ENCODE measurements around the gene FAM124A. TPM values are rescaled to one million over a fixed set of nuclear protein-coding genes. Genes with fewer than 3 reads are reported as not detected.

FAM124A gene
- total RNA-seq, 1 donor: 3.3 TPM

DNA sequence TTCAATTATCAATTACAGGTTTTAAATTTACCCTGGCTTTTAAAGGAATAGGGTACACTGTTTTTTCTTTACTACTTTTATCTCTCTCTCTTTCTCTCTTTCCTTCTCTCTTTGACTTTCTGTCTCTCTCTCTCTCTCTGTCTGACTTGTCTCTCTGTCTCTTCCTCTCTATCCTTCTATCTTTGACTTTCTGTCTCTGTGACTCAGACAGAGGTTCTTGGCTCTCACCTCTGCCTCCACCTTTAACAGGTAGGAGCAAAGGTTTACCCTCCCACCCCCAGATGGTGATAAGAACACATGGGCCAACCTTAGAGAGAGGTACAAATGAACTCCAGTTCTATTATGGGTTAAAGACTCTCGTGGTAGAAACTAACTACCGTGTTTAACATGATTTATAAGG is 20.3 kb upstream of the FAM124A start:
- no peak for DNase-seq (ENCODE audit: low read depth)
- TF ChIP-seq, protein P1, sequence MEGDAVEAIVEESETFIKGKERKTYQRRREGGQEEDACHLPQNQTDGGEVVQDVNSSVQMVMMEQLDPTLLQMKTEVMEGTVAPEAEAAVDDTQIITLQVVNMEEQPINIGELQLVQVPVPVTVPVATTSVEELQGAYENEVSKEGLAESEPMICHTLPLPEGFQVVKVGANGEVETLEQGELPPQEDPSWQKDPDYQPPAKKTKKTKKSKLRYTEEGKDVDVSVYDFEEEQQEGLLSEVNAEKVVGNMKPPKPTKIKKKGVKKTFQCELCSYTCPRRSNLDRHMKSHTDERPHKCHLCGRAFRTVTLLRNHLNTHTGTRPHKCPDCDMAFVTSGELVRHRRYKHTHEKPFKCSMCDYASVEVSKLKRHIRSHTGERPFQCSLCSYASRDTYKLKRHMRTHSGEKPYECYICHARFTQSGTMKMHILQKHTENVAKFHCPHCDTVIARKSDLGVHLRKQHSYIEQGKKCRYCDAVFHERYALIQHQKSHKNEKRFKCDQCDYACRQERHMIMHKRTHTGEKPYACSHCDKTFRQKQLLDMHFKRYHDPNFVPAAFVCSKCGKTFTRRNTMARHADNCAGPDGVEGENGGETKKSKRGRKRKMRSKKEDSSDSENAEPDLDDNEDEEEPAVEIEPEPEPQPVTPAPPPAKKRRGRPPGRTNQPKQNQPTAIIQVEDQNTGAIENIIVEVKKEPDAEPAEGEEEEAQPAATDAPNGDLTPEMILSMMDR (IDR thresholded peaks at IDR 0.05; ENCODE audit: insufficient read depth, low read length): no peak
- H3K4me3 ChIP-seq (ENCODE audit: low read depth, low read length): no peak overlapping the region

DNA sequence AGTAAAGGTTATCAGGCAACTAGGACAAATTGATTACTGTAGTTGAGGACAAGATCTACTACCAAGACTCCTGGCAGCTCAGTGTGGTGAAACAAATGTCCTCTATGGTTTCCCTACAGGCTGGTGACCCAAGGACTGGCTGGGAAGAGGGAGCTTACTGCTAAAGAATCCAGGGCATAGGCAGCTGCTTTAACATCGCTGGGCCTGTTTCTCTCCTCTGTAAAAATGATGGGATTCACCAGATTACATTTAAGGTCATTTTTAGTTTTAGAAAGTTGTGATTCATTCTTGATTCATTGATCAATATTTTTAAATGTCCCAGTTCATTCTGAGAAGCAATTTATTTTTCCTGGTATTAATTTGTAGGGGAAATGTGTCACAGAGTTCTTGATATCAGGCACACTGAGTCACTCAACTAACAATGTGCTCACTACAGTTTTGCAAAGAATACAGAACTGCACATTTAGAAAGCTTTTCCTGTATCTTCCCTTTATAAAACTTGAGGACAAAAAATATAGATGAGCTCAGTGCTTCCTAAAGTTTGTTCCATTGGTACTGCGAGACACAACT is 19.6 kb upstream of the FAM124A start:
- no peak overlapping the region for H3K4me3 ChIP-seq (ENCODE audit: low read depth, low read length)
- peak; percentile 26 for DNase-seq (ENCODE audit: low read depth)
- TF ChIP-seq, protein P1 (IDR thresholded peaks at IDR 0.05; ENCODE audit: insufficient read depth, low read length): no peak

GRCh38 chr13:51206584-51206983 is 15.6 kb upstream of the FAM124A start:
- DNase-seq (ENCODE audit: low read depth): no peak
- TF ChIP-seq, protein P1 (IDR thresholded peaks at IDR 0.05; ENCODE audit: insufficient read depth, low read length): no peak
- no peak overlapping the region for H3K4me3 ChIP-seq (ENCODE audit: low read depth, low read length)

DNA sequence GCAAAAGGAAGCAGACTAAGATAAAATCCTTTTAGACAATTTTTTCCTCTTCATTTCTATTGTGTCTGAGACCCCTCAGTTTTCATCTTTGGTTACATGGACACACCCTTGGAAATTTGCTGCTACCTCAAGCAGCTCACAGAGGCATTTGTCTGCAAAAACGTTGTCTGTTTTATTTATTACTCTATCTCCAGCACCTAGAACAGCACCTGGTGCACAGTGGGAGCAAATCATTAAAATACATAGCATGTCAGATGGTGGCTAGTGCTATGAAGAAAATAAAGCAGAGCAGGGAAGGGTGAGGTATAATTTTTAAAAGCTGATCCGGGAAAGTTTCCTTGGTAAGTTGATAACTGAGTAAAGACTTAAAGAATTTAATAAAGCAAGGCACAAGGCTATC is 14.3 kb upstream of the FAM124A start:
- H3K4me3 ChIP-seq (ENCODE audit: low read depth, low read length): no peak overlapping the region
- no peak for DNase-seq (ENCODE audit: low read depth)
- TF ChIP-seq, protein P1 (IDR thresholded peaks at IDR 0.05; ENCODE audit: insufficient read depth, low read length): no peak

DNA sequence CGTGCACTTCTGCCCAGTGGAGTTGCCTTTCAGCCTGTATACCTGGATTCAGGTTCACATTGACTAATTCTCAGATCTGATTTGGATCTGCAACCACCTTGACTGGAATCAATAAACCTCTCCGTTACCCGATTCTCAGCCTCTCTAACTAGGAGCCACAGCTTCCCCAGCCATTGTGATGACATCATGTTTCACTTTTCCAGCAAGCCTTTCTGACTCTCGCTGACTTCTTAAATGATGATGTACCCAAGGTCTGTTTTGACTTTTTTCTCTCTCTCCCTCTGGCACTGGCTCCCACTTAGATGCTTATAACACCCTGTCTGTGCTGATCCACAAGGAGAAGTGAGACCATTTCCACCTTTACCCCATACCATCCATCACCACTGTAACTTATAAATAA is 13.5 kb upstream of the FAM124A start:
- no peak for DNase-seq (ENCODE audit: low read depth)
- TF ChIP-seq, protein P1 (IDR thresholded peaks at IDR 0.05; ENCODE audit: insufficient read depth, low read length): no peak

DNA sequence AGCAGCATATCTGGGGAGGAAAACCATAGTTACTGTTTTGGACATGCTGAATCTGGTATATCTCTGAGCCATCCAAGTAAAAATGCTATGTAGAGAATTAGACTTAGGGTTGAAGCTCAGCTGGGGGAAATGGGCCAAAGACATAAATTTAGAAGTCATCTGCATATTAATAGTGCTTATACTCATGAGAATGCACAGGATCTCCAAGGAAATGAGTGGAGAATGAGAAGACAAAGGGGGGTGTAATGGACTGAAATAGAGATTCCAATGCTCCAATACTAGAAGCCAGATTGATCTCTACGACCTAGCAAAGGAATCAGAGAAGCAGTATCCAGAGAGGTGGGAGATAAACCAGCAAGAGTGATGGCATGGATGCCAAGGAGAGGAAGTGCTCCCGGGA is 10.3 kb upstream of the FAM124A start:
- TF ChIP-seq, protein P1 (IDR thresholded peaks at IDR 0.05; ENCODE audit: insufficient read depth, low read length): no peak
- DNase-seq (ENCODE audit: low read depth): no peak
- H3K4me3 ChIP-seq (ENCODE audit: low read depth, low read length): no peak overlapping the region

More for the DNA sequence above, 13.5 kb upstream of the FAM124A start:
- no peak overlapping the region for H3K4me3 ChIP-seq (ENCODE audit: low read depth, low read length)

- H3K4me3 ChIP-seq (ENCODE audit: low read depth, low read length): no peak overlapping the region
- TF ChIP-seq, protein P1 (IDR thresholded peaks at IDR 0.05; ENCODE audit: insufficient read depth, low read length): no peak
- DNase-seq (ENCODE audit: low read depth): no peak
Observed at GRCh38 chr13:51212758-51213157, 9.4 kb upstream of the FAM124A start.
